SK-N-SH (cell line): ENCODE data around the gene SPIRE2. TPM values are rescaled to one million over a fixed set of nuclear protein-coding genes. Genes with fewer than 3 reads are reported as not detected.
A peak's percentile ranks its signal among the peaks of the same experiment; 100 is the strongest.
"Not testable (repeated sequence)": the region's sequence is repeated elsewhere in the genome, so short reads cannot be mapped to it uniquely, and the experiment has no call there.

ENCODE experiments used
- CTCF ChIA-PET: fragments of 300-600, 350-600 bp; formaldehyde crosslinking; extraction: SDS; loops from one replicate; lab custom pipeline; 2021; lab: Yijun Ruan, JAX
- POLR2A ChIA-PET: fragments of 350-600 bp; sonication (Branson Sonifier 250); formaldehyde crosslinking; extraction: SDS; loops from one replicate; lab custom pipeline; 2020; ENCODE audit warnings: antibody characterized with exemption, inconsistent platforms; lab: Yijun Ruan, JAX
- DNase-seq: peaks from one replicate; pipeline ENCODE4 v3.0.0; 2012
- H2AFZ ChIP-seq: fragments of 200-600 bp; sonication (generic); 2 replicates; pipeline ENCODE4 v1.8.1; 2016; ENCODE audit warnings: antibody characterized with exemption, mild to moderate bottlenecking, low read depth
- H3F3A ChIP-seq: fragments of 200-600 bp; sonication (generic); replicated peaks from 2 replicates; pipeline ENCODE3; 2016; ENCODE audit warnings: antibody characterized with exemption, mild to moderate bottlenecking; ENCODE audit not compliant: insufficient read depth
- H3K27ac ChIP-seq, 2 experiments: fragments of 200-500 bp in 1 of 2; fragments of 200-600 bp in 1 of 2; sonication (Bioruptor generic) in 1 of 2; sonication (generic), shearing (Covaris generic) in 1 of 2; 2 replicates each; pipeline versions ENCODE4 v1.5.1 to v1.6.1; 2014 to 2016; ENCODE audit warnings: low read depth in 2 of 2, inconsistent platforms in 1 of 2, low read length in 1 of 2, mild to moderate bottlenecking in 1 of 2, mixed read lengths in 1 of 2
- H3K27me3 ChIP-seq: fragments of 200-600 bp; sonication (generic), shearing (Covaris generic); 2 replicates; pipeline ENCODE4 v1.6.1; 2016; ENCODE audit warnings: mixed run types; ENCODE audit not compliant: insufficient read depth
- H3K36me3 ChIP-seq, 2 experiments: fragments of 200-500 bp in 1 of 2; fragments of 200-600 bp in 1 of 2; sonication (Bioruptor generic) in 1 of 2; sonication (generic) in 1 of 2; replicated peaks in 1 of 2; 2 replicates each; pipeline versions ENCODE3 to v1.5.1; 2014 to 2016; ENCODE audit warnings: low read length in 1 of 2, mild to moderate bottlenecking in 1 of 2; ENCODE audit not compliant: insufficient read depth in 2 of 2, control insufficient read depth in 1 of 2
- H3K4me1 ChIP-seq, 2 experiments: fragments of 200-500 bp in 1 of 2; fragments of 200-600 bp in 1 of 2; sonication (Bioruptor generic) in 1 of 2; sonication (generic), shearing (Covaris generic) in 1 of 2; 2 replicates each; pipeline versions ENCODE4 v1.5.1 to v1.6.1; 2014 to 2016; ENCODE audit warnings: low read depth in 1 of 2, low read length in 1 of 2, mixed run types in 1 of 2; ENCODE audit not compliant: insufficient read depth in 2 of 2, control insufficient read depth in 1 of 2
- H3K4me2 ChIP-seq: fragments of 200-600 bp; sonication (generic), shearing (Covaris generic); 2 replicates; pipeline ENCODE4 v1.6.1; 2017; ENCODE audit warnings: mixed run types
- H3K4me3 ChIP-seq, 2 experiments: fragments of 200-500 bp in 1 of 2; fragments of 200-600 bp in 1 of 2; sonication (Bioruptor generic) in 1 of 2; sonication (generic), shearing (Covaris generic) in 1 of 2; 2 replicates each; pipeline versions ENCODE4 v1.5.1 to v1.8.1; 2014 to 2016; ENCODE audit warnings: low read depth in 2 of 2, inconsistent platforms in 1 of 2, low read length in 1 of 2, mild to moderate bottlenecking in 1 of 2, mixed read lengths in 1 of 2, moderate library complexity in 1 of 2
- H3K79me2 ChIP-seq: fragments of 200-600 bp; sonication (generic); 2 replicates; pipeline ENCODE4 v1.8.1; 2017; ENCODE audit warnings: mild to moderate bottlenecking; ENCODE audit not compliant: insufficient read depth
- H3K9ac ChIP-seq: fragments of 200-600 bp; sonication (generic); 2 replicates; pipeline ENCODE4 v1.6.1; 2017; ENCODE audit warnings: mixed run types
- H3K9me2 ChIP-seq: fragments of 200-600 bp; sonication (generic); 2 replicates; pipeline ENCODE4 v1.6.1; 2017; ENCODE audit warnings: mixed run types
- H3K9me3 ChIP-seq: fragments of 200-600 bp; sonication (generic); 2 replicates; pipeline ENCODE4 v1.6.1; 2017; ENCODE audit warnings: mixed run types, mild to moderate bottlenecking, moderate library complexity
- H4K20me1 ChIP-seq: fragments of 200-600 bp; sonication (generic); 2 replicates; pipeline ENCODE4 v1.6.1; 2017; ENCODE audit warnings: mild to moderate bottlenecking, mixed run types; ENCODE audit not compliant: insufficient read depth
- CTCF ChIP-seq: fragments of 200-600 bp; sonication (generic); IDR thresholded peaks from 2 replicates; pipeline ENCODE4 v1.6.1; 2017; ENCODE audit warnings: antibody characterized with exemption, mild to moderate bottlenecking, moderate library complexity
- EZH2phosphoT487 ChIP-seq: fragments of 200-600 bp; sonication (generic); IDR thresholded peaks from 2 replicates; pipeline ENCODE4 v1.6.1; 2017; ENCODE audit warnings: low read depth, mixed run types, mild to moderate bottlenecking, antibody characterized with exemption, moderate library complexity, borderline replicate concordance
- FOXJ3 ChIP-seq: sonication (generic); formaldehyde crosslinking; IDR thresholded peaks from 2 replicates; pipeline ENCODE4 v1.5.1; 2020; ENCODE audit warnings: mild to moderate bottlenecking, missing genetic modification reagents
- MEF2A ChIP-seq: IDR thresholded peaks from 2 replicates; pipeline ENCODE4 v1.4.0; 2012; ENCODE audit warnings: low read depth, borderline replicate concordance
- NFIC ChIP-seq: IDR thresholded peaks from 2 replicates; pipeline ENCODE4 v1.4.0; 2012; ENCODE audit warnings: borderline replicate concordance
- RAD21 ChIP-seq: IDR thresholded peaks from 2 replicates; pipeline ENCODE4 v1.6.1; 2012; ENCODE audit warnings: mild to moderate bottlenecking, low read length
- SMC3 ChIP-seq: IDR thresholded peaks from 2 replicates; pipeline ENCODE4 v1.6.1; 2012; ENCODE audit warnings: low read depth, low read length, improper control_type of control experiment
- TCF12 ChIP-seq: IDR thresholded peaks from 2 replicates; pipeline ENCODE4 v1.4.0; 2012
- USF2 ChIP-seq: fragments of 150-350 bp; IDR thresholded peaks from 2 replicates; pipeline ENCODE4 v1.6.1; 2017; ENCODE audit warnings: antibody characterized with exemption, low read length, low read depth, borderline replicate concordance
- YY1 ChIP-seq: IDR thresholded peaks from 2 replicates; pipeline ENCODE4 v1.4.0; 2012; ENCODE audit warnings: low read depth, mild to moderate bottlenecking
- WGBS: methylation state at CpG from one replicate; pipeline ENCODE4 v1.1.6; 2017; ENCODE audit warnings: low lambda C conversion rate; 5-methylcytosine and 5-hydroxymethylcytosine counted together
- polyA plus RNA-seq, 3 experiments: library from polyadenylated mRNA; depleted of rRNA; stranded (reverse); fragments of >200 nt; gene quantifications; 2 replicates each; pipeline ENCODE4 v1.2.3, GENCODE V29; 2012

The SPIRE2 gene
- polyA plus RNA-seq, 1 of the 3 experiments (the other 2 are of a cell fraction), result 15.3 TPM

- ChIA-PET CTCF (interaction anchor here (0.9 to 5.1 kb wide), 11 partner anchors 9 to 92 kb away, joined by 3 to 42 read pairs (median 4); no protein-coding TSS in a partner anchor), POLR2A (interaction anchor here (0.7 kb wide), 1 partner anchor 134 kb away, joined by 4 read pairs; no protein-coding TSS in a partner anchor)
- no peaks in the 10 kb centered on the region for H3K9me3 ChIP-seq
- H3K9ac ChIP-seq, result no peak overlapping the region
- H3K4me3 ChIP-seq, result no peak overlapping the region
- DNase-seq, result no peak
- H3K79me2 ChIP-seq, result 0 out of 2 replicates have a peak, but pooled peaks cover 3% of the 10 kb centered on the region
- H3K36me3 ChIP-seq, result peaks cover 0 to 6% of the 10 kb centered on the region in 2 experiments
- WGBS, result 94% methylated on average over 9 of the region's 16 CpGs
- H3K27me3 ChIP-seq, result no peaks in the 10 kb centered on the region
- no peak overlapping the region for H3K27ac ChIP-seq
- no peak overlapping the region for H2AFZ ChIP-seq
- no peak overlapping the region for H3K4me2 ChIP-seq
- no peaks in the 10 kb centered on the region for H4K20me1 ChIP-seq
- H3F3A ChIP-seq, result peaks cover 4% of the 10 kb centered on the region
- H3K9me2 ChIP-seq, result no peaks in the 10 kb centered on the region
- H3K4me1 ChIP-seq, result peaks cover 0 to 4% of the 10 kb centered on the region in 2 experiments; a peak in 1 of 4 replicates
- TF ChIP-seq RAD21 (no peak), TCF12 (no peak), EZH2phosphoT487 (no peak), FOXJ3 (no peak), YY1 (no peak), MEF2A (no peak), NFIC (no peak), USF2 (no peak), SMC3 (no peak)
Measured at GRCh38 chr16:89791278-89791995, 36.8 kb upstream of the SPIRE2 start.

GRCh38 chr16:89793092-89793491, 35.2 kb upstream of the SPIRE2 start:
- POLR2A ChIA-PET, H3K9me2 ChIP-seq, H3K79me2 ChIP-seq, H3F3A ChIP-seq, DNase-seq, H2AFZ ChIP-seq, H3K27me3 ChIP-seq: not testable (repeated sequence)
- peak; percentile 65 for TF ChIP-seq RAD21
- peak; percentile 69 for TF ChIP-seq SMC3
- TF ChIP-seq CTCF, result peak; percentile 56
- TF ChIP-seq, all 33 proteins: peak for 3; not testable (repeated sequence) for 30
- H3K4me3 ChIP-seq, H3K27ac ChIP-seq, H3K4me1 ChIP-seq, H3K36me3 ChIP-seq, H3K4me2 ChIP-seq, H4K20me1 ChIP-seq, H3K9ac ChIP-seq, H3K9me3 ChIP-seq: not testable (repeated sequence)
- CTCF ChIA-PET, result interaction anchor here (0.7 to 5.1 kb wide), 21 partner anchors 9 to 117 kb away, joined by 3 to 42 read pairs (median 4); partner anchors contain the start of gene FANCA
- WGBS, result 44% methylated on average over 11 of the region's 12 CpGs
